Left ventricle myocardium superior (tissue), 1 donor: ENCODE data around the gene SLC43A3. TPM values are rescaled to one million over a fixed set of nuclear protein-coding genes. Genes with fewer than 3 reads are reported as not detected.

ENCODE experiments used
- ATAC-seq: fragments of 200-7000 bp; cut with Tn5 transposase; one replicate; pipeline ENCODE4 v1.9.1; 2020; ENCODE audit warnings: mild to moderate bottlenecking, moderate library complexity
- DNase-seq: peaks from one replicate; pipeline ENCODE4 v3.0.0-alpha.2; 2020
- intact Hi-C: fragments of 100-400 bp; cut with micrococcal nuclease; formaldehyde crosslinking; loops from one replicate; pipeline ENCODE4 v1.11.0; 2022
- total RNA-seq: library from RNA; stranded (reverse); fragmentation: NEBNext Ultra II Directional; extraction: Animal tissue kit (Norgen Biotek cat#: 25700); gene quantifications from one replicate; pipeline ENCODE4 v1.2.1, GENCODE V29; 2021
- donor health status: DM: no; HTN: yes; CAD: no; lungs with severe emphysema.

SLC43A3 gene
- total RNA-seq, 1 donor from 2014 or later, result 20.6 TPM

DNA sequence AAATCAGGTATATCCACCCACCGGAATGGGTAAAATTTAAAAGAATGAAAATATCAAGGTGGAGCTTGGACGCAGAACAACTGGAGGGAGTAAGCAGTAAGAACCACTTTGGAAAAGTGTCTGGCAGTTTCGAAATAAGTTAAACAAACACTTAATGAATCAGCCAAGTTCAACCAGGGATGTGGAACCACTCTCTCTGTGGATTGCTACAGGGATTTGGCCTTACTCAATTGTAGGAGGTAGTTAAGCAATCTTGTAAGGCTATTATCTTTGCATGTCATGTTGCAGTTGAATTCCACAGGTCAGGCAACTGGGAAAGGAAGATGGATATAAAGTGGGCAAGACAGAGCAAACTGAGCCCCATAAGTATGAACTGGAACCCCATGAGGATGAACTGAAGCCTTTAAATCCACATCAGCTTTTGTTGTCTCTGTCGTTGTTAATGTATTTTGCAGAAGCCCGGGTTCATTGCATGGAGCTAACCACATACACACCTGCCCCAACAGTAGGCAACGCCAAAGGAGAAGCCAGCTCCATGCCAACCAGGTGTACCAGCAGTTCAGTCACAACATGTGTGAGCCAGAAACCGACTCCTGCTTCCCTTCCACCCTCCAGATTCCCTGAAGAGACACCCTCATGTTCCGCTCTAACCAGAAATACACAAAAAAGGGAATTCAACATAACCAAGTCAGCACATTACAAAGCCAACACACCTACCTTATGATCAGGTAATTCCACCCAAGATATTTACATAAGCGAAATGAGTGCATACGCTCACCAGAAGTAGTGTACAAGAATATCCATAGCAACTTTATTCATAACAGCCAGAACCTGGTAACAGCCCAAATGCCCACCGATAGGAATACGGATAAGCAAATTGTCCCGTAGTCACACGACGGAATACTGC is 8.0 kb upstream of the SLC43A3 start:
- intact Hi-C loops, result loop anchor here (10.0 kb wide), 1 partner anchor 70 kb away; no protein-coding TSS in a partner anchor
- peak; percentile 80 for ATAC-seq

DNA sequence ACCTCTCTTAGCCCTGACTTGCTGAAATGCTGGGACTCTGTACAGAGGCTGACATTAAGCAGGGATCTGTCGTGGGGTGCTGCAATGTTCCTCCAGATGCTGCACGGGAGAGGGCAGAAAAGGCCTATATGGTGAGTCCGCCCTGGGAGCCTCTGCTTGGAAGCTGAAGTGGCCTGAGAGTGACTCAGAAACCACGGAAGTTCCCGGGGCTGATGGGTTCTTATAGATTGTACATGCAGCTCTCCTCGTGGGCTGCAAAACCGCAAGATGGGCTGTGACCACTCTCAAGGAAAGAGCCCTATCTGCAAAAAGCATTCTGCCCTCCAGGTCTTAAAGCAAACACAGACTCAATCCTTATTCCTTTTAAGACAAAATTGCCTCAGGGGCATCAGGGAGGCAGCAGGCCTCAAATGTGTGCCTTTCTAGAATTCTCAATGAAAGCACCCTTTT is 5.8 kb upstream of the SLC43A3 start:
- intact Hi-C loops, result loop anchor here (10.0 kb wide), 1 partner anchor 68 kb away; no protein-coding TSS in a partner anchor
- DNase-seq (no peak), ATAC-seq (no peak)

More for the DNA sequence above, 8.0 kb upstream of the SLC43A3 start:
- DNase-seq, result no peak

DNA sequence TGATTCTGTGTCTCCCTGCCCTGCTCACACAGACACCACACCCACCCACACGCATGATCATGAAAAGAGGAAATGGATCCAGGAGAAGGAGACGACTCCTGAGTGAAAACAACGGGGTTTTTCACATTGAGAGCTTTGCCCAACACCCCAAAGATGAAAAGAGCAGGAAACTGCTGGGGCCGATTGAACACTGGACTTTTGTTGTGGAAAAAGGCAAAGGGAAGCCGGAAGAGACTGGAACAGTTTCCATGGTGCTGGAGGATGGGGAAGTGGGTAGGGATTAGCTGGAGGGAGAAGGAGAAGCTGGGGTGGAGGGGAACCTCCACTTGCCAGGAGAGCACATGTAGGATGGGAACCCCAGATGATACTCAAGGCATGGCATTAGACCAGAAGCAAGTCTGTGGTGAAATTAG is 5.2 kb upstream of the SLC43A3 start:
- ATAC-seq, result no peak
- intact Hi-C loops, result loop anchor here (10.0 kb wide), 1 partner anchor 67 kb away; no protein-coding TSS in a partner anchor
- no peak for DNase-seq

DNA sequence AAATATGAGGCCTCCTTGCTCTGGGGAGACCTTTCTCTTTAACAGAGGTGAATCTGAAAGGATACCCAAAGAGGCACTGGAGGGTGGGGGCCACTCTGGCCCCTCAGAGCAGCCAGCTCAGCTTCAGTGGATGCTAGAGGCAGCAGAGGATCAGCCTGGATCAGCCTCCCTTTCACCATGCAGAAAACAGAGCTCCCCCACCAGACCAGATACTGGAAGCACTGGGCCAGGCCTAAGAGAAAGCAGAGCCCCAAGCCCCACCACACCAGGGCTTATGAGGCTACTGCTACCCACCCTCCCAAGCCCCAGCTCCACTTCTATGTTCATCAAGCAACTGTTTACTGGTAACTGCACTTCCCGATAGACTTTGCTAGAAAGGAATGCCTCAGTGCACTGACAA is 4.0 kb upstream of the SLC43A3 start:
- ATAC-seq, result no peak
- intact Hi-C loops, result loop anchor here (10.0 kb wide), 1 partner anchor 66 kb away; no protein-coding TSS in a partner anchor

DNA sequence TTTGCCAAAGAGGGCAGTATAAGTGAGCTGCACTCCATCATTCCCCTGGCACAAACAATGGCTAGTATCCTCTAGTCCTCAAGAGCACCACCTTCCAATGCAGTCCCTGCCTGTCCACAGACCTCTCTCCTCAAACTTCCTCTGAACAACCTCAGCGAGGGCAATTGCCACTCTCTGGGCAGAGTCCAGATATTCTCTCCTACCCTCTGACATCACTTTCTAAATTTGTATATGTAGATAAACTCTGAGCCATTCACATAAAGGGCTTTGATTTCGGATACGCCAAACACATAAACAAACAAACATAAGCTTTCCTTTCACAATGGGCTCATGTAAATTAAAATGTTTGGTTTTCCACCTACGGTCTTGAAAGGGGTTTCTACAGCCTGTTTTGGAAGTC is 3.0 kb upstream of the SLC43A3 start:
- ATAC-seq (no peak), DNase-seq (no peak)
- intact Hi-C loops, result loop anchor here (10.0 kb wide), 1 partner anchor 65 kb away; no protein-coding TSS in a partner anchor

More for the DNA sequence above, 4.0 kb upstream of the SLC43A3 start:
- DNase-seq, result no peak

DNA sequence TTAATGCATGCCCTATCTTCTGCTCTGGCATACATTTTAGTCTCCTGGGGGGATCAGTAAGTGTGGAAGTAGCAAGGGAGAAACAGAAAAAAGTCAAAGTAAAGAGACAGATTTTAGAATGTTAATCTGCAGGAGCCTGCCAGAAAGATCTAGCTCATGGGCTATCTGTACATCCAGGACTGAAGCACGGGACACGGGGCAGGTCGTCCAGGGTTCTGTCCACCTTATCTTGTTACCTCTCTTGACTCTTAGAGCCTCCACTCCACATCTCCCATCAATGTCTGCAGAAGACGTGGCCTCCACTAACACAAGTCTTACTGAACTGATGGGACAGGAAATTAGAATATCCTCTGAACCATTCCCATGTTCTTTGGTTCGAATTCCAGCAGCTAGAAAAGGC is 1.7 kb upstream of the SLC43A3 start:
- no peak for DNase-seq
- ATAC-seq, result no peak
- intact Hi-C loops, result no loop called here

DNA sequence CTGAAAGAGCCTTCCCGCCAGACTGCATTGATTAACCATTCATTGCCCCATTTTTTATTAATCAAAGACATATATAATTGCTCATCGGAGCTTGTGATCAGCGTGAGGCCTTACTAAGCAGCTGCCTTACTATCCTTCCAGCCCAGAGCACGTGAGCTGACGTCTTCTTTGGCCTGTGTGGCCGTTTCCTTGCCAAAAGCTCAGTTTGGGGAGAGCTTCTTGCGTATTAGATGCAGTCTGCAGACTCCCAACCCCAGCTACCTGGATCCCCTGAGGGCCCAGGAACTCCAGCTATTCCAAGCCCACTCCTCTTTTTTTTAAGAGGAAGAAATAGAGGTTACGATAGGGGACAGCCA is 784 bp upstream of the SLC43A3 start:
- DNase-seq (peak; percentile 74), ATAC-seq (peak; percentile 50)
- intact Hi-C loops, result no loop called here

DNA sequence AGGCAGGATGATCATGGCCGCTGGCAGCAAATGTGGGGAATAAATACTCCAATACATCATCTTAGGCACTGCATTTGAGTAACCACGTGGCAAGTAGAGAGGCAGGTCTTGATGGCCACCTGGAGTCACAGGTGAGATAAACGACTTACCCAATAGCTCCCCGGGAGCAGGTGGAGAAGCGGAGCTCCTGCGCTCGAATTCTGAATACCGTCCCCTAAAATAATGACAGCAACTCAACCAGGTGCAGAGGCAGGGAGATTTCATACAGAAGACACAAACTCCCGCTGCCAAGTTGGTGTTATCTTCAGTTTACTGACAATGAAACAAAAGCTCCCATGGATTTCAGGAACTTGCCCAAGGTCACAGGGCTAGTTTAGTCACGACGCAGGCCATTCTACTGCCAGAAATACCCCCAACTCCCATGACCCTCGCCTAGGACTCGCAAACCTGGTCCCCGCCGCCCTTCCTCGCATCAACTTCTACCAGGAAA is 437 bp downstream of the SLC43A3 start:
- ATAC-seq (no peak), DNase-seq (no peak)
- intact Hi-C loops, result no loop called here

DNA sequence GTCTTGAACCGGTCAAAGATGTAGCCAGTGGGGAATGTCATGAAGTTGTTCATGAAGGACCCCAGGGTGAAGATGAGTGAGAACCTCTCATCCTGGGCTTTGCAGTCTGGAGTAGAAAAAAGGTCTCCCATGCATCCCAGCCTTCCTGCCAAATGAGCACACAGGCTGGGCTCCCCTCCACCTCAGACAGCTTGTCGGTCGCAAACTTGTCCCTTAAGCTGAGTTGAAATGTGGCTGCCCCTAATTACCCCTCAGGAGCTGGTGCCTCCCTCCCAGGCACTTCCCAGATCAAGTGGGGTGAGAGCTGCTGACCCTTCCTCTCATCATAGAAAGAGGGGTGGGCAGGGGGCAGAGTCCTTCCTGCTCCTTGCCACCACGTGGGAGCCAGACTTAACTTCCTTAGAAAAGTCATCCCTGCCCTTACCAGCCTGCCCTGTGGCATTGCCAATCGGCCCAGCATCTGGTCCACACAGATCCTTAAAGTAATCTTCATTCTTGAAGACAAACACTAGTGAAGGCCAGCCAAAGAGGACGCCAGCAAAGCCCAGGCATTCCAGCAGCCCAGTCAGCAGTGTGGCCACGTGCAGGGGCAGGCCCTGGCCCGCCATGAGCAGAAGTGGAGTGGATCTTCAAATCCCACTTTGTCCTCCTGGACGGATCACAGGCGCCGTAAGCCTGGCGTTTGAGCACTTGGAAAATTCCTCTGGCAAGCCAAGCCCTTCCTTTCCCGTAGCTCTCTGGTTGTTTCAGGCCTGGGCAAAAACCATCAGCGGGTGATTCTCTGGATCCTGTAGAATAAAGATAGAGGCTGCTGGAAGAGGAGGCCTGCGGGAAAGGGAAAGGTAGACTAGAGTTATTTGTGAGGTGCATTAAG is 1.1 kb downstream of the SLC43A3 start:
- peak; percentile 47 for ATAC-seq
- DNase-seq, result peak; percentile 78
- intact Hi-C loops, result no loop called here

DNA sequence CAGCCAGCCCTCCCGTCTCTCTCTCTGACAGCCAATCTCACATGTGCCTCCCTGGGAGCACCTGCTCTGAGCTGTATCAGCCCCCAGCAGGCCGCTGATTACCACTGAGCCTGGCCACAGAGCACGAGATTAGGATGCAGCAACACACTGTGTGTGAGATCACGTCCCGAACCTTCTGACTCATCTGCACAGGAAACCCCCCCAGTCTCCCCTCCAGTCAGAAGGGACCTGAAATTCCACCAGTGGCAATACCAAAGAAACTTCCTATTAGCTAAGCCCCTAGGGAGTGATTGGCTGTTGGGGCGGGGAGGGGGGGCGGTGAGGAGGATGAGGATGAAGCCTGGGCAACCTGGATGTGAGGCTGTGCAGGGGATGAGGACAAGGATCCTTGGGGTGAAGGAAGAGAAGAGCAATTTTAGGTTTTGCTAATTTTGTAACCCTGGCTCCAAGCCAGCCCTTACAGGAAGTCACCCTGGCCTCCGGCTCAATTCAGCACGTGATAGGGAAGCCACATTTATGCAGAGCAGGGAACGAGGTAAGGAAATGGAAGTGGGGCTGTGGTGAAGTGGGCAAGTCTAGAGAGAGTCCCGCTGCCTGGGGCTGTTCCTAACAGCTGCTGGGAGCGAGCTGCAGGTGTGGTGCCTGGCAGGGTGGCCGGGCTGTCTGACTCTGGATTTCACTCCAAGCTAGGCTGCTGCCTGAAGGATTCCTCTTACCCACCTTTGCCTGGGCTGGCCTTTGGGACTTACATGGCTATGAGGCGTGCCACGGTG is 1.9 kb downstream of the SLC43A3 start:
- intact Hi-C loops, result no loop called here
- peak; percentile 65 for DNase-seq
- ATAC-seq, result peak; percentile 65

DNA sequence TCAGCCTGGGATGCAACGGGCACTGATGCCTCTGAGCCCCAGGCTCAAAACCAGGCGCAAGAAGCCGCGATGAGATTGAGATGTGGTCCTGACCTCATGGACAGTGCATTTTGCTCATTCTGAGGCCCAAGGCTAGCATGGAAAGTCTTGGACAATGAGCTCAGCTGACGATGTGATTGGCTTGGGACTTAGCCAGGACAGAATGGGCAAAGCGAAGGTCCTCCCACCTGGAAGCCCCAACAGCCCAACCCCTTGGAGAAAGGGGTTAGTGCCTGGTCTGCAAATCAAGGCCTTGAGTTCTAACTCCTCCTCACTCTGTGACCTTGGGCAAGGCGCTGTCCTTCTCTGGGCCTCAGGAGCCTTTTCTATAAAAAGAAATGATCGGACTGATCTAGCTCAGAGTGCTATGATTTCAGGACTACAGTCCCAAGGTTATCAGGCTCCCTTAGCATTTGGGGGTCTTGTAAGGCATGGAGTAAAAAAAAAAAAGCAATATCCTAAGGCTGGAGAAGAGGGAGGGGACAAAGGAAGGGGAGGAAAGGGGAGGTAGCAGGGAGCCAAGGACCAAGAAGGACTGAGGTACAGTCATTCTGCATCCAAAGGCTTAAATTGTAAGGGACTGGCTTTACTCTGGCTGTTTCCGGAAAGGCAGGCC is 2.7 kb downstream of the SLC43A3 start:
- no peak for ATAC-seq
- no peak for DNase-seq
- intact Hi-C loops, result no loop called here

DNA sequence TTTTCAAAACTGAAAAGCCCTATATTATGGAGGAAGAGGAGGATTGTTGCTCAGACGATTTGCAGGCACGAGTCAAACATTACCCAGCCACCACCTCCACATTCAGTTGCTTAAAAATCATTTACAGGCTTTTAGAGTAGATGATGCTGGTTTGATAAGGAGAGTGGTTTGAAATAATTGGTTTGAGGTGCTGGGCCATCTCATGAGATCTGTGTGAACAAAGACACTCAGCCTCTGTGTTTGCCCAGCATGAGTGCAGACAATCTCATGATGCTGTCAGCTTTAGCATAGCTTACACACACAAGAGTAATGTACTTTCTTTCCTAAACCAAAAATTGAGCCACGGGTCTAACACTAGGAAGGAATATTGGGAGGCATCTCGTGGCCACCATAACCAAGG is 4.3 kb downstream of the SLC43A3 start:
- DNase-seq, result no peak
- no peak for ATAC-seq
- intact Hi-C loops, result no loop called here

DNA sequence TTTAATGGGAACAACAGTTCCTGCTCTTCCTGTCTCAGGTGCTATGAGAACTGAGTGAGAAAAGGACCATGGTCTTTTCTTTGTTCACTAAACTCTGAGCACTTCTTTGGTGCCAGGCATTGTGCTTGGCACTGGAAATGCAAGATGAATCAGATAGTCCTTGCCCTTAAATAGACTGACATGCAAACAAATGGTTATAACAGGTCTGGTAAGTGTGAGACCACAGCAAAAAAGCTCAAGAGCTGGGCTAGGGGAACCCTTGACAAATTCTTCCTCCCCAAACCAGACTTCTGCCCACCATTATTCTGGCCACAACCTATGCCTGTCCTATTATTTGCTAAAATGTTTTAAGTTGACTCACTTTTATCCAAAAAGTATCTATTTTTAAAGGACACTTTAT is 5.1 kb downstream of the SLC43A3 start:
- intact Hi-C loops, result no loop called here
- no peak for DNase-seq
- no peak for ATAC-seq

DNA sequence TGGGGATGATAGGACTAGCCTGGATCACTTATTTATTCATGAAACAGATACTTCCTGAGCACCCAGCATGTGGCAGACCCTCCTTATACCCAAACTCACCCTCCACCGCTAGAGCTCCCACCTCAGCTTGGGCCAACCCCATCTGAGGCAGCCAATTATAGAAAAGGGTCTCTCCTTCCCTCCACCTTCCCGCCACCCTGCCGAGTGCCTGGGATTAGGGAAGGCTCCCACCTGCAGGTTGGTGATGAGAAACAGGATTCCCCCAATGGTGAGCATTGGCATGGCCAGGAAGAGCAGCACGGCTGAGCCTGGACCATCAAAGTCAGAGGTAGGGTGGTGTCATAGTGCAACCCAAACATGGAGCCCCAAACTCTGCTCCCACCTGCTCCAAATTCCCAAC is 5.9 kb downstream of the SLC43A3 start:
- no peak for DNase-seq
- no peak for ATAC-seq
- intact Hi-C loops, result no loop called here

DNA sequence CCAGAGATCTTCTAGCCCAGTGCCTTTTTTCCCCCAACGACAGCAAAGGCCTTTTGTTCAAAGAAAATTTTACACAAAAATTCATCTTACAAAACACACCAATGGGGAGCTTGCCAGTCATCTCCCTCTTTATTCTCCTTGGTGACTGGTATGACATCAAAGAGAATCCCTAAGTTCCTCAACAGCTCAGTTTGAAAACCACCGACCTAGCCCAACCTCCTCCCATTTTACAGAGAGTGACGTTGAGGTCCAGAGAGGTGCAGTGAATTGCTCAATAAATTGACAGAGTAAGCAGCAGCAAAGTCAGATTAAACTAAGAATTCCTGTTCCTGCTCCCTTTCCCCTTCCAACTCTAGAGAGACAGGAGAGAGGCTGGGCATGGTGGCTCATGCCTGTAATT is 7.8 kb downstream of the SLC43A3 start:
- intact Hi-C loops, result no loop called here
- no peak for DNase-seq
- ATAC-seq, result no peak

DNA sequence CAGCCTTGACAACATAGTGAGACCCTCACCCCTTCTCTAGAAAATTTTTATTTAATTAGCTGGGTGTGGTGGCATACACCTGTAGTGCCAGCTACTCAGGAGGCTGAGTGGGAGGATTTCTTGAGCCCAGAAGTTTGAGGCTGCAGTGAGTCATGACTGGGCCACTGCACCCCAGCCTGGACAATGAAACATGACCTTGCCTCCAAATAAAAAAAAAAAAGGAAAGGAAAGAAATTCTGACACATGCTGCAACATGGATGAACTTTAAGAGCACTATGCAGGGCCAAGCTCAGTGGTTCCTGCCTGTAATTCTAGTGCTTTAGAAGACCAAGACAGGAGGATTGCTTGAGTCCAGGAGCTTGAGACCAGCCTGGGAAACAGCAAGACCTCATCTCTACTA is 8.8 kb downstream of the SLC43A3 start:
- DNase-seq, result no peak
- no peak for ATAC-seq
- intact Hi-C loops, result no loop called here

DNA sequence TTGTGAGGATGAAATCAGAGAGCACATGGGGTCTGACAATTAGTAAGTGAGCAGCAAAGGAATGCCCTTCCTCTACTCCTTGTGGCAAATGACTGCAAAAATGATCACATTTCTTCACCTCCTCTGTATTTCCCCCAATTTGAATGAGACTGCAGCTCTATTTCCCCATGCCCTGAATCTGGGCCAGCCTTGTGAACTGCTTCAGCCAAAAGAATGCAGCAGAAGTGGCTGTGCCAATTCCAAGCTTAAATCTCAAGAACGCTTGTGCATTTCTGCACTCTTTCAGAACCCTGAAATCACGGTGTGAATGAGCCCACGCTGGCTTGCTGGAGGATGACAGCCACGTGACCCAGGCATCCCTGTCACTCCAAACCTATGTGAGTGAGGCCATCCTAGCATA is 9.9 kb downstream of the SLC43A3 start:
- intact Hi-C loops, result no loop called here
- no peak for ATAC-seq
- no peak for DNase-seq

DNA sequence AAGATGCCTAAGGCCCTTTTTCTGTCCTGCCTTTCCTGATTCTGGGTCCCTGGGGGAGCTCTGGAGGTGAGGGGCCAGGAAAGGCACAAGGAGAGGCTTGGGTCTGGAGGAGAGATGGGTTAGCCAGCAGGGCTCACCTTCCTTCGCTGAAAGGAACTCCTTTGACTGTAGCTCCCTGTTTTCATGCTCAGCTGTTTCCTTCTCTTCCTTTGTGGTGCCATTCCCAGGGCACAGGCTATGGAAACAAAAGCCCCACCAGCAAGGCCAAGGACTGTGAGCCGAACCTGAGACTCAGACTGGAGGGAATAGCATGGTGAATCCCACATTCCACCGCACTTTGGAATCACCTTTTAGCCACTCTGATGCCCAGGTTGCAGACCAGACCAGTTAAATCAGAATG is 10.5 kb downstream of the SLC43A3 start:
- DNase-seq (no peak), ATAC-seq (no peak)
- intact Hi-C loops, result no loop called here
